H1 (cell line): Measurements from ENCODE around the gene ARPC4. TPM values are rescaled to one million over a fixed set of nuclear protein-coding genes. Genes with fewer than 3 reads are reported as not detected.

Experiments used
- ASH2L ChIP-seq: fragments of 200-600, 300-600 bp; sonication (generic); IDR thresholded peaks from one replicate; pipeline ENCODE4 v1.7.1; 2017; ENCODE audit warnings: low read length
- ATF3 ChIP-seq: IDR thresholded peaks from 2 replicates; pipeline ENCODE4 v1.6.1; 2011; ENCODE audit warnings: low read depth, mild to moderate bottlenecking, low read length; ENCODE audit not compliant: insufficient read depth
- CHD2 ChIP-seq: IDR thresholded peaks from 2 replicates; pipeline ENCODE4 v1.6.1; 2012; ENCODE audit warnings: low read length, improper control_type of control experiment
- CTCF ChIP-seq, 3 experiments: IDR thresholded peaks; 1 replicate in 2 of 3; 2 replicates in 1 of 3; pipeline versions ENCODE4 v1.5.1 to v1.6.1; 2011; ENCODE audit warnings: low read length in 3 of 3, mild to moderate bottlenecking in 3 of 3, inconsistent platforms in 2 of 3, low read depth in 1 of 3, moderate library complexity in 1 of 3; ENCODE audit not compliant: insufficient read depth in 1 of 3; ENCODE audit errors: control extremely low read depth in 1 of 3
- EGR1 ChIP-seq: IDR thresholded peaks from 2 replicates; pipeline ENCODE4 v1.6.1; 2011; ENCODE audit warnings: low read depth, low read length, borderline replicate concordance
- EP300 ChIP-seq, 2 experiments: IDR thresholded peaks; 1 replicate in 1 of 2; 2 replicates in 1 of 2; pipeline ENCODE4 v1.6.1; 2011 to 2012; ENCODE audit warnings: low read depth in 2 of 2, low read length in 2 of 2, mild to moderate bottlenecking in 2 of 2, borderline replicate concordance in 1 of 2, inconsistent platforms in 1 of 2, moderate library complexity in 1 of 2
- GABPA ChIP-seq: IDR thresholded peaks from 2 replicates; pipeline ENCODE4 v1.6.1; 2011; ENCODE audit warnings: mild to moderate bottlenecking, low read length, moderate library complexity, borderline replicate concordance; ENCODE audit not compliant: insufficient read depth
- NANOG ChIP-seq: IDR thresholded peaks from 2 replicates; pipeline ENCODE4 v1.6.1; 2011; ENCODE audit warnings: low read length, low read depth, mild to moderate bottlenecking, inconsistent platforms; ENCODE audit not compliant: insufficient read depth, poor library complexity, severe bottlenecking
- PHF8 ChIP-seq: fragments of 200-600 bp; sonication (generic); conservative IDR thresholded peaks from 2 replicates; pipeline ENCODE4 v1.7.1; 2012; ENCODE audit warnings: low read depth, mild to moderate bottlenecking, inconsistent platforms, low read length, moderate library complexity
- POLR2A ChIP-seq, 2 experiments: IDR thresholded peaks; 1 replicate in 1 of 2; 2 replicates in 1 of 2; pipeline ENCODE4 v1.6.1; 2011; ENCODE audit warnings: low read depth in 2 of 2, low read length in 2 of 2, mild to moderate bottlenecking in 2 of 2; ENCODE audit errors: control extremely low read depth in 1 of 2
- POLR2AphosphoS5 ChIP-seq: IDR thresholded peaks from 2 replicates; pipeline ENCODE4 v1.6.1; 2011; ENCODE audit warnings: low read depth, low read length
- RBBP5 ChIP-seq: IDR thresholded peaks from 2 replicates; pipeline ENCODE4 v1.7.1; 2012; ENCODE audit warnings: low read depth, mild to moderate bottlenecking, inconsistent platforms, low read length, moderate library complexity, borderline replicate concordance
- SP1 ChIP-seq: IDR thresholded peaks from 2 replicates; pipeline ENCODE4 v1.6.1; 2011; ENCODE audit warnings: low read depth, low read length
- SP2 ChIP-seq: IDR thresholded peaks from 2 replicates; pipeline ENCODE4 v1.6.1; 2012; ENCODE audit warnings: mild to moderate bottlenecking, low read length, inconsistent platforms
- TAF7 ChIP-seq: optimal IDR thresholded peaks from 2 replicates; pipeline ENCODE3; 2011; ENCODE audit warnings: low read depth, mild to moderate bottlenecking, inconsistent platforms, low read length, moderate library complexity, borderline replicate concordance
- TBP ChIP-seq: IDR thresholded peaks from 2 replicates; pipeline ENCODE4 v1.6.1; 2011; ENCODE audit warnings: low read depth, low read length, improper control_type of control experiment
- USF2 ChIP-seq: IDR thresholded peaks from 2 replicates; pipeline ENCODE4 v1.6.1; 2011; ENCODE audit warnings: low read length, improper control_type of control experiment
- polyA plus RNA-seq, 7 experiments: library from polyadenylated mRNA; depleted of rRNA in 3 of 7; stranded (reverse) in 5 of 7; unstranded in 2 of 7; fragments of >200 nt in 5 of 7; fragments of 200-250 nt in 2 of 7; gene quantifications; 1 replicate in 5 of 7; 2 replicates in 1 of 7; 4 replicates in 1 of 7; pipeline versions ENCODE4 v1.2.1 to v1.2.3, GENCODE V29; 2011 to 2013; ENCODE audit warnings: missing spikeins in 2 of 7, mixed read lengths in 2 of 7
- total RNA-seq: library from RNA; stranded (reverse); fragmentation: NEBNext Ultra II Directional; extraction: Animal tissue kit (Norgen Biotek cat#: 25700); gene quantifications from 2 replicates; pipeline ENCODE4 v1.2.1, GENCODE V29; 2021

ARPC4 gene
- total and polyA plus RNA-seq, 2 of the 8 experiments (the other 6 are each of a cell fraction or from before 2014, with no cell fraction given) = 138 to 154 TPM

GRCh38 chr3:9749645-9750555 lies 43.0 kb upstream of the ARPC4 start, which contains the start of gene OGG1 (continued):
- TF ChIP-seq NANOG = peak; percentile 5
- TF ChIP-seq POLR2A (IDR thresholded peaks at IDR 0.05; ENCODE audit: control extremely low read depth in 1 of 2, low read depth in 2 of 2, low read length in 2 of 2) = peak in 1 of 2 experiments; percentile 82; a peak in 2 of 3 replicates
- TF ChIP-seq ATF3 = no peak
- TF ChIP-seq SP2 = peak; percentile 24; the same call in 1 of the 2 replicates
- TF ChIP-seq SP1 = peak; percentile 33; the same call in 1 of the 2 replicates
- TF ChIP-seq TAF7 = peak; percentile 77
- TF ChIP-seq POLR2AphosphoS5 = peak; percentile 49
- peak; percentile 52; the same call in 1 of the 2 replicates for TF ChIP-seq GABPA
- peak; percentile 72 for TF ChIP-seq TBP
- TF ChIP-seq RBBP5 = 0 out of 2 replicates have a peak, but pooled peaks have one; percentile 30
- no peak for TF ChIP-seq EP300 (IDR thresholded peaks at IDR 0.05; ENCODE audit: borderline replicate concordance in 1 of 2, low read depth in 2 of 2, low read length in 2 of 2)
- peak; percentile 58; the same call in 1 of the 2 replicates for TF ChIP-seq CHD2
- TF ChIP-seq EGR1 = 0 out of 2 replicates have a peak, but pooled peaks have one; percentile 43
- peak; percentile 42 for TF ChIP-seq ASH2L
- peak in 1 of 3 experiments; percentile 1; a peak in 1 of 4 replicates for TF ChIP-seq CTCF (IDR thresholded peaks at IDR 0.05; ENCODE audit: control extremely low read depth in 1 of 3, insufficient read depth in 1 of 3, low read depth in 1 of 3, low read length in 3 of 3)
- TF ChIP-seq USF2 = no peak
- TF ChIP-seq PHF8 = peak; percentile 84
